GM12878 (cell line): ENCODE measurements around the gene NUMB. TPM values are rescaled to one million over a fixed set of nuclear protein-coding genes. Genes with fewer than 3 reads are reported as not detected.

Experiments used
- ATAC-seq: fragments of 200-7000 bp; cut with Tn5 transposase; 3 replicates; pipeline ENCODE4 v1.9.1; 2020; ENCODE audit warnings: mild to moderate bottlenecking, moderate library complexity
- BruUV-seq: library from RNA; stranded (reverse); fragments of 400-500 nt; replicated peaks from 2 replicates; lab custom pipeline; 2021; lab: Mats Ljungman, UMichigan
- CTCF ChIA-PET: fragments of 300-600 bp; sonication (Branson Sonifier 250); formaldehyde crosslinking; extraction: SDS; loops from one replicate; lab custom pipeline; 2021; ENCODE audit warnings: inconsistent platforms; lab: Yijun Ruan, JAX
- POLR2A ChIA-PET: fragments of 350-600 bp; formaldehyde crosslinking; extraction: SDS; loops from one replicate; lab custom pipeline; 2021; ENCODE audit warnings: inconsistent platforms; lab: Charles Lee
- RAD21 ChIA-PET: fragments of 300-600 bp; sonication (Branson Sonifier 250); formaldehyde crosslinking; loops from one replicate; lab custom pipeline; 2023; ENCODE audit warnings: antibody characterized with exemption; ENCODE audit not compliant: unreplicated experiment; lab: Charles Lee
- SMC1A ChIA-PET: fragments of 300-600 bp; sonication (Branson Sonifier 250); formaldehyde crosslinking; loops from one replicate; lab custom pipeline; 2023; ENCODE audit not compliant: unreplicated experiment, uncharacterized antibody; lab: Charles Lee
- DNase-seq: peaks from one replicate; pipeline ENCODE4 v3.0.0-alpha.2; 2011; ENCODE audit warnings: low read depth, low spot score
- FAIRE-seq: peaks from 3 replicates; lab custom pipeline; 2011; peaks lifted over from hg19 to GRCh38; lab: Jason Lieb, UNC
- H2AFZ ChIP-seq: 2 replicates; pipeline ENCODE4 v1.6.0; 2011; ENCODE audit warnings: low read depth, low read length, control low read depth; ENCODE audit not compliant: control insufficient read depth
- H3K27ac ChIP-seq: 2 replicates; pipeline ENCODE4 v1.5.1; 2011; ENCODE audit warnings: control low read depth; ENCODE audit not compliant: control insufficient read depth, insufficient read depth
- H3K27me3 ChIP-seq, 2 experiments: replicated peaks in 1 of 2; 2 replicates each; pipeline versions ENCODE4 v1.6.0 to v1.6.1; 2011; ENCODE audit warnings: low read length in 1 of 2; ENCODE audit not compliant: control insufficient read depth in 2 of 2, insufficient read depth in 2 of 2
- H3K36me3 ChIP-seq, 2 experiments: 2 replicates each; pipeline ENCODE4 v1.5.1; 2011; ENCODE audit warnings: low read length in 1 of 2; ENCODE audit not compliant: control insufficient read depth in 2 of 2, insufficient read depth in 2 of 2
- H3K4me1 ChIP-seq: 2 replicates; pipeline ENCODE4 v1.6.1; 2011; ENCODE audit warnings: mild to moderate bottlenecking, low read length, moderate library complexity, mixed read lengths; ENCODE audit not compliant: control insufficient read depth, insufficient read depth
- H3K4me2 ChIP-seq: 2 replicates; pipeline ENCODE4 v1.6.0; 2011; ENCODE audit warnings: control low read depth; ENCODE audit not compliant: control insufficient read depth, insufficient read depth
- H3K4me3 ChIP-seq: fragments of 200-600 bp; sonication (generic); 2 replicates; pipeline ENCODE4 v1.5.1; 2016
- H3K79me2 ChIP-seq: 2 replicates; pipeline ENCODE4 v1.6.0; 2011; ENCODE audit warnings: low read length; ENCODE audit not compliant: control insufficient read depth, insufficient read depth
- H3K9ac ChIP-seq: 2 replicates; pipeline ENCODE4 v1.8.0; 2011; ENCODE audit warnings: low read length, control low read depth, mixed read lengths; ENCODE audit not compliant: control insufficient read depth, insufficient read depth
- H3K9me3 ChIP-seq: replicated peaks from 3 replicates; pipeline ENCODE4 v1.5.1; 2011; ENCODE audit warnings: mild to moderate bottlenecking, low read length; ENCODE audit not compliant: control insufficient read depth, insufficient read depth
- H4K20me1 ChIP-seq: 2 replicates; pipeline ENCODE4 v1.6.0; 2011; ENCODE audit not compliant: control insufficient read depth, insufficient read depth
- ATF7 ChIP-seq: fragments of 450-650 bp; IDR thresholded peaks from 2 replicates; pipeline ENCODE4 v1.6.1; 2016; ENCODE audit warnings: low read depth, mild to moderate bottlenecking
- DPF2 ChIP-seq: fragments of 450-650 bp; IDR thresholded peaks from 2 replicates; pipeline ENCODE4 v1.6.1; 2017; ENCODE audit warnings: mild to moderate bottlenecking
- RELA ChIP-seq: fragments of 450-650 bp; IDR thresholded peaks from 2 replicates; pipeline ENCODE4 v1.8.0; 2014; ENCODE audit warnings: borderline replicate concordance; ENCODE audit not compliant: partially characterized antibody
- SP1 ChIP-seq: IDR thresholded peaks from one replicate; pipeline ENCODE4 v1.6.1; 2011; ENCODE audit warnings: low read depth, low read length
- SREBF2 ChIP-seq: IDR thresholded peaks from 2 replicates; pipeline ENCODE4 v1.6.1; 2012; ENCODE audit warnings: mild to moderate bottlenecking, low read length
- TCF7 ChIP-seq: IDR thresholded peaks from 2 replicates; pipeline ENCODE4 v1.6.1; 2014; ENCODE audit warnings: antibody characterized with exemption, borderline replicate concordance
- ZZZ3 ChIP-seq: IDR thresholded peaks from 2 replicates; pipeline ENCODE4 v1.6.1; 2011; ENCODE audit warnings: low read depth; ENCODE audit not compliant: control insufficient read depth, insufficient read length
- WGBS: methylation state at CpG from one replicate; pipeline ENCODE4 v1.1.6; 2016; ENCODE audit warnings: low lambda C conversion rate; ENCODE audit not compliant: insufficient replicate concordance, insufficient coverage; ENCODE audit errors: missing lambda C conversion rate; 5-methylcytosine and 5-hydroxymethylcytosine counted together
- in situ Hi-C: fragments of 300-500 bp; cut with MboI; formaldehyde crosslinking; loops from 9 replicates; pipeline ENCODE4 v1.14.3; 2018; ENCODE audit warnings: mixed read lengths
- intact Hi-C: fragments of 100-400 bp; cut with micrococcal nuclease; formaldehyde crosslinking; loops from one replicate; pipeline ENCODE4 v1.14.2; 2022; ENCODE audit not compliant: unreplicated experiment
- polyA plus RNA-seq, 11 experiments: library from polyadenylated mRNA; depleted of rRNA in 4 of 11; unstranded in 6 of 11; stranded (reverse) in 5 of 11; fragments of >200 nt; fragmentation: Nextera tagmentation in 4 of 11; fragmentation: Illumina TruSeq in 1 of 11; extraction: Ambion mirVana in 4 of 11; extraction: Trizol in 1 of 11; gene quantifications; 1 replicate in 1 of 11; 2 replicates in 10 of 11; pipeline versions ENCODE4 v1.2.1 to v1.2.3, GENCODE V29; 2011 to 2016; ENCODE audit warnings: inconsistent platforms in 2 of 11, missing spikeins in 2 of 11, low read depth in 1 of 11
- total RNA-seq, 4 experiments: library from RNA; depleted of rRNA in 3 of 4; stranded (reverse); fragments of >200 nt in 3 of 4; fragmentation: Illumina TruSeq in 1 of 4; extraction: Trizol in 1 of 4; gene quantifications; 2 replicates each; pipeline versions ENCODE4 v1.2.1 to v1.2.3, GENCODE V29; 2013 to 2021
- TF ChIP-seq, protein P1 (sequence below): fragments of 450-650 bp; IDR thresholded peaks from 2 replicates; pipeline ENCODE4 v1.6.1; 2017; ENCODE audit warnings: mild to moderate bottlenecking, moderate library complexity
- TF ChIP-seq, protein P2 (sequence below): fragments of 450-650 bp; IDR thresholded peaks from 2 replicates; pipeline ENCODE4 v1.6.1; 2017; ENCODE audit warnings: mild to moderate bottlenecking
- TF ChIP-seq, protein P3 (sequence below): fragments of 450-650 bp; IDR thresholded peaks from 2 replicates; pipeline ENCODE4 v1.6.1; 2018; ENCODE audit warnings: borderline replicate concordance, mild to moderate bottlenecking; ENCODE audit not compliant: partially characterized antibody

NUMB gene
- total and polyA plus RNA-seq, 10 of the 15 experiments (the other 5 are each of a cell fraction or from before 2014, with no cell fraction given) = 22.0 to 147 (median 48.9) TPM

DNA sequence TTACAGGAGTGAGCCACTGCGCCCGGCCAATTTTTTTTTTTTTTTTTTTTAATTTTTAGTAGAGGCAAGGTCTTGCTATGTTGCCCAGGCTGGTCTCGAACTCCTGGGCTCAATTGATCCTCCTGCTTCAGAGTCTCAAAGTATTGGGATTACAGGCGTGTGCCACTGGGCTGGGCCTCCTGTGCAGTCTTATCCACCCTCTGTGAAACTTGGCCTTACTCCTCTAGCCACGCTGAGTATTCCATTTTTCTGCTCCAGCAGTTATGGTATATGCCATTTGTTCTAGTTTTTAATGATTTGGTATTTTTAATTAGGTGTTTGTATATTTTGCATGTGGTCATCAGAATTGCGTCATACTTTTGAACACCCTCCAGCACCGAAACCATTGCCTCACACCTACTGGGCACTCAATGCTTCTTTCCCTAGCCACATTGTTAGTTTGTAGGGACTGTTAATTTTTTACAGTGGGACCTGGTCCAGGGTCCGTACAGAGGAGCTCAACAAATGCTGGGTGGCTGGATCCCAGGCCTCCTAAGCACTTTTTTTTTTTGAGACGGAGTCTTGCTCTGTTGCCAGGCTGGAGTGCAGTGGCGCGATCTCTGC lies 43.8 kb upstream of the NUMB start (continued):
- TF ChIP-seq, protein P1, sequence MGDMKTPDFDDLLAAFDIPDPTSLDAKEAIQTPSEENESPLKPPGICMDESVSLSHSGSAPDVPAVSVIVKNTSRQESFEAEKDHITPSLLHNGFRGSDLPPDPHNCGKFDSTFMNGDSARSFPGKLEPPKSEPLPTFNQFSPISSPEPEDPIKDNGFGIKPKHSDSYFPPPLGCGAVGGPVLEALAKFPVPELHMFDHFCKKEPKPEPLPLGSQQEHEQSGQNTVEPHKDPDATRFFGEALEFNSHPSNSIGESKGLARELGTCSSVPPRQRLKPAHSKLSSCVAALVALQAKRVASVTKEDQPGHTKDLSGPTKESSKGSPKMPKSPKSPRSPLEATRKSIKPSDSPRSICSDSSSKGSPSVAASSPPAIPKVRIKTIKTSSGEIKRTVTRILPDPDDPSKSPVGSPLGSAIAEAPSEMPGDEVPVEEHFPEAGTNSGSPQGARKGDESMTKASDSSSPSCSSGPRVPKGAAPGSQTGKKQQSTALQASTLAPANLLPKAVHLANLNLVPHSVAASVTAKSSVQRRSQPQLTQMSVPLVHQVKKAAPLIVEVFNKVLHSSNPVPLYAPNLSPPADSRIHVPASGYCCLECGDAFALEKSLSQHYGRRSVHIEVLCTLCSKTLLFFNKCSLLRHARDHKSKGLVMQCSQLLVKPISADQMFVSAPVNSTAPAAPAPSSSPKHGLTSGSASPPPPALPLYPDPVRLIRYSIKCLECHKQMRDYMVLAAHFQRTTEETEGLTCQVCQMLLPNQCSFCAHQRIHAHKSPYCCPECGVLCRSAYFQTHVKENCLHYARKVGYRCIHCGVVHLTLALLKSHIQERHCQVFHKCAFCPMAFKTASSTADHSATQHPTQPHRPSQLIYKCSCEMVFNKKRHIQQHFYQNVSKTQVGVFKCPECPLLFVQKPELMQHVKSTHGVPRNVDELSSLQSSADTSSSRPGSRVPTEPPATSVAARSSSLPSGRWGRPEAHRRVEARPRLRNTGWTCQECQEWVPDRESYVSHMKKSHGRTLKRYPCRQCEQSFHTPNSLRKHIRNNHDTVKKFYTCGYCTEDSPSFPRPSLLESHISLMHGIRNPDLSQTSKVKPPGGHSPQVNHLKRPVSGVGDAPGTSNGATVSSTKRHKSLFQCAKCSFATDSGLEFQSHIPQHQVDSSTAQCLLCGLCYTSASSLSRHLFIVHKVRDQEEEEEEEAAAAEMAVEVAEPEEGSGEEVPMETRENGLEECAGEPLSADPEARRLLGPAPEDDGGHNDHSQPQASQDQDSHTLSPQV = no peak
- TF ChIP-seq RELA = no peak

DNA sequence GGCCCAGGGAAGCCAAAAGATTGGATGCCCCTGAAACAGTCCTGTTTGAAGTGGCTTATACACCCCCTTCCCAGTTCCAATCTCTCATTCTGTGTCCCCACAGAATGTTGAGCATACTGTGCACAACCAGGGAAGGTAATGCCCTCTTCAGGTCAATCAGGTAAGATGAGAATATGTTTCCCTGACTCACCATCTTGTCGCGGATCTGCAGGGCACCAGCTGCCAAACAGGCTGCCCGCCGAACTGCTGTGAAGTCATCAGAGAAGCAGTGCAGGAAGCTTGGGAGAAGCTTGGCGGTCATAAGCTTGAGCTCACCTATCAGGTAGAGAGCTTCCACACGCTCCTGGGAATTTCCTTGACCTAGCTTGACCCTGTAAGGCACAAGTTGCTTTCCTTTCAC lies 42.0 kb upstream of the NUMB start:
- H3K79me2 ChIP-seq = no peaks in the 10 kb centered on the region
- no peak overlapping the region for H3K9ac ChIP-seq
- H4K20me1 ChIP-seq = no peaks in the 10 kb centered on the region
- H3K4me1 ChIP-seq = no peaks in the 10 kb centered on the region
- SMC1A ChIA-PET = interaction anchor here (1.3 to 1.7 kb wide), 4 partner anchors 10 to 205 kb away, joined by 3 to 8 read pairs (median 6); partner anchors contain the start of gene RIOX1
- no peaks in the 10 kb centered on the region for H3K27me3 ChIP-seq
- DNase-seq = no peak
- no peak overlapping the region for H2AFZ ChIP-seq
- no peak overlapping the region for H3K4me2 ChIP-seq
- RAD21 ChIA-PET = interaction anchor here (0.8 to 2.6 kb wide), 5 partner anchors 8 to 205 kb away, joined by 4 to 8 read pairs (median 5); no protein-coding TSS in a partner anchor
- H3K27ac ChIP-seq = no peak overlapping the region
- in situ Hi-C loops (no loop called here), intact Hi-C loops (no loop called here)
- FAIRE-seq = no peak
- no peak overlapping the region for H3K4me3 ChIP-seq
- H3K9me3 ChIP-seq = no peaks in the 10 kb centered on the region
- CTCF ChIA-PET = interaction anchor here (0.7 to 1.8 kb wide), 8 partner anchors 9 to 277 kb away, joined by 3 to 6 read pairs (median 3); no protein-coding TSS in a partner anchor
- ATAC-seq = no peak
- WGBS = 88% methylated on average over 6 of the region's 6 CpGs
- H3K36me3 ChIP-seq = no peaks in the 10 kb centered on the region; a peak in 1 of 4 replicates
- no TSS peak for BruUV-seq
- POLR2A ChIA-PET = interaction anchor here (0.6 to 0.7 kb wide), 2 partner anchors 18 to 26 kb away, joined by 3 read pairs; no protein-coding TSS in a partner anchor
- TF ChIP-seq DPF2 (no peak), SP1 (no peak), ATF7 (no peak), ZZZ3 (no peak), TCF7 (no peak), SREBF2 (no peak)
- TF ChIP-seq, protein P2, sequence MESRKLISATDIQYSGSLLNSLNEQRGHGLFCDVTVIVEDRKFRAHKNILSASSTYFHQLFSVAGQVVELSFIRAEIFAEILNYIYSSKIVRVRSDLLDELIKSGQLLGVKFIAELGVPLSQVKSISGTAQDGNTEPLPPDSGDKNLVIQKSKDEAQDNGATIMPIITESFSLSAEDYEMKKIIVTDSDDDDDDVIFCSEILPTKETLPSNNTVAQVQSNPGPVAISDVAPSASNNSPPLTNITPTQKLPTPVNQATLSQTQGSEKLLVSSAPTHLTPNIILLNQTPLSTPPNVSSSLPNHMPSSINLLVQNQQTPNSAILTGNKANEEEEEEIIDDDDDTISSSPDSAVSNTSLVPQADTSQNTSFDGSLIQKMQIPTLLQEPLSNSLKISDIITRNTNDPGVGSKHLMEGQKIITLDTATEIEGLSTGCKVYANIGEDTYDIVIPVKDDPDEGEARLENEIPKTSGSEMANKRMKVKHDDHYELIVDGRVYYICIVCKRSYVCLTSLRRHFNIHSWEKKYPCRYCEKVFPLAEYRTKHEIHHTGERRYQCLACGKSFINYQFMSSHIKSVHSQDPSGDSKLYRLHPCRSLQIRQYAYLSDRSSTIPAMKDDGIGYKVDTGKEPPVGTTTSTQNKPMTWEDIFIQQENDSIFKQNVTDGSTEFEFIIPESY = peak; percentile 76; the same call in 1 of the 2 replicates
- TF ChIP-seq, protein P3, sequence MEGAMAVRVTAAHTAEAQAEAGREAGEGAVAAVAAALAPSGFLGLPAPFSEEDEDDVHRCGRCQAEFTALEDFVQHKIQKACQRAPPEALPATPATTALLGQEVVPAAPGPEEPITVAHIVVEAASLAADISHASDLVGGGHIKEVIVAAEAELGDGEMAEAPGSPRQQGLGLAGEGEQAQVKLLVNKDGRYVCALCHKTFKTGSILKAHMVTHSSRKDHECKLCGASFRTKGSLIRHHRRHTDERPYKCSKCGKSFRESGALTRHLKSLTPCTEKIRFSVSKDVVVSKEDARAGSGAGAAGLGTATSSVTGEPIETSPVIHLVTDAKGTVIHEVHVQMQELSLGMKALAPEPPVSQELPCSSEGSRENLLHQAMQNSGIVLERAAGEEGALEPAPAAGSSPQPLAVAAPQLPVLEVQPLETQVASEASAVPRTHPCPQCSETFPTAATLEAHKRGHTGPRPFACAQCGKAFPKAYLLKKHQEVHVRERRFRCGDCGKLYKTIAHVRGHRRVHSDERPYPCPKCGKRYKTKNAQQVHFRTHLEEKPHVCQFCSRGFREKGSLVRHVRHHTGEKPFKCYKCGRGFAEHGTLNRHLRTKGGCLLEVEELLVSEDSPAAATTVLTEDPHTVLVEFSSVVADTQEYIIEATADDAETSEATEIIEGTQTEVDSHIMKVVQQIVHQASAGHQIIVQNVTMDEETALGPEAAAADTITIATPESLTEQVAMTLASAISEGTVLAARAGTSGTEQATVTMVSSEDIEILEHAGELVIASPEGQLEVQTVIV = no peak
